SK-N-SH (cell line): ENCODE results near the gene SEC61A1. TPM values are rescaled to one million over a fixed set of nuclear protein-coding genes. Genes with fewer than 3 reads are reported as not detected.

Source experiments
- CTCF ChIA-PET: fragments of 300-600, 350-600 bp; formaldehyde crosslinking; extraction: SDS; loops from one replicate; lab custom pipeline; 2021; lab: Yijun Ruan, JAX
- POLR2A ChIA-PET: fragments of 350-600 bp; sonication (Branson Sonifier 250); formaldehyde crosslinking; extraction: SDS; loops from one replicate; lab custom pipeline; 2020; ENCODE audit warnings: antibody characterized with exemption, inconsistent platforms; lab: Yijun Ruan, JAX
- DNase-seq: peaks from one replicate; pipeline ENCODE4 v3.0.0; 2012
- H2AFZ ChIP-seq: fragments of 200-600 bp; sonication (generic); 2 replicates; pipeline ENCODE4 v1.8.1; 2016; ENCODE audit warnings: antibody characterized with exemption, mild to moderate bottlenecking, low read depth
- H3F3A ChIP-seq: fragments of 200-600 bp; sonication (generic); replicated peaks from 2 replicates; pipeline ENCODE3; 2016; ENCODE audit warnings: antibody characterized with exemption, mild to moderate bottlenecking; ENCODE audit not compliant: insufficient read depth
- H3K27ac ChIP-seq, 2 experiments: fragments of 200-500 bp in 1 of 2; fragments of 200-600 bp in 1 of 2; sonication (Bioruptor generic) in 1 of 2; sonication (generic), shearing (Covaris generic) in 1 of 2; 2 replicates each; pipeline versions ENCODE4 v1.5.1 to v1.6.1; 2014 to 2016; ENCODE audit warnings: low read depth in 2 of 2, inconsistent platforms in 1 of 2, low read length in 1 of 2, mild to moderate bottlenecking in 1 of 2, mixed read lengths in 1 of 2
- H3K27me3 ChIP-seq: fragments of 200-600 bp; sonication (generic), shearing (Covaris generic); 2 replicates; pipeline ENCODE4 v1.6.1; 2016; ENCODE audit warnings: mixed run types; ENCODE audit not compliant: insufficient read depth
- H3K36me3 ChIP-seq, 2 experiments: fragments of 200-500 bp in 1 of 2; fragments of 200-600 bp in 1 of 2; sonication (Bioruptor generic) in 1 of 2; sonication (generic) in 1 of 2; replicated peaks in 1 of 2; 2 replicates each; pipeline versions ENCODE3 to v1.5.1; 2014 to 2016; ENCODE audit warnings: low read length in 1 of 2, mild to moderate bottlenecking in 1 of 2; ENCODE audit not compliant: insufficient read depth in 2 of 2, control insufficient read depth in 1 of 2
- H3K4me1 ChIP-seq, 2 experiments: fragments of 200-500 bp in 1 of 2; fragments of 200-600 bp in 1 of 2; sonication (Bioruptor generic) in 1 of 2; sonication (generic), shearing (Covaris generic) in 1 of 2; 2 replicates each; pipeline versions ENCODE4 v1.5.1 to v1.6.1; 2014 to 2016; ENCODE audit warnings: low read depth in 1 of 2, low read length in 1 of 2, mixed run types in 1 of 2; ENCODE audit not compliant: insufficient read depth in 2 of 2, control insufficient read depth in 1 of 2
- H3K4me2 ChIP-seq: fragments of 200-600 bp; sonication (generic), shearing (Covaris generic); 2 replicates; pipeline ENCODE4 v1.6.1; 2017; ENCODE audit warnings: mixed run types
- H3K4me3 ChIP-seq, 2 experiments: fragments of 200-500 bp in 1 of 2; fragments of 200-600 bp in 1 of 2; sonication (Bioruptor generic) in 1 of 2; sonication (generic), shearing (Covaris generic) in 1 of 2; 2 replicates each; pipeline versions ENCODE4 v1.5.1 to v1.8.1; 2014 to 2016; ENCODE audit warnings: low read depth in 2 of 2, inconsistent platforms in 1 of 2, low read length in 1 of 2, mild to moderate bottlenecking in 1 of 2, mixed read lengths in 1 of 2, moderate library complexity in 1 of 2
- H3K79me2 ChIP-seq: fragments of 200-600 bp; sonication (generic); 2 replicates; pipeline ENCODE4 v1.8.1; 2017; ENCODE audit warnings: mild to moderate bottlenecking; ENCODE audit not compliant: insufficient read depth
- H3K9ac ChIP-seq: fragments of 200-600 bp; sonication (generic); 2 replicates; pipeline ENCODE4 v1.6.1; 2017; ENCODE audit warnings: mixed run types
- H3K9me2 ChIP-seq: fragments of 200-600 bp; sonication (generic); 2 replicates; pipeline ENCODE4 v1.6.1; 2017; ENCODE audit warnings: mixed run types
- H3K9me3 ChIP-seq: fragments of 200-600 bp; sonication (generic); 2 replicates; pipeline ENCODE4 v1.6.1; 2017; ENCODE audit warnings: mixed run types, mild to moderate bottlenecking, moderate library complexity
- H4K20me1 ChIP-seq: fragments of 200-600 bp; sonication (generic); 2 replicates; pipeline ENCODE4 v1.6.1; 2017; ENCODE audit warnings: mild to moderate bottlenecking, mixed run types; ENCODE audit not compliant: insufficient read depth
- CHD2 ChIP-seq: fragments of 150-350 bp; IDR thresholded peaks from 2 replicates; pipeline ENCODE4 v1.6.1; 2018; ENCODE audit warnings: low read length; ENCODE audit not compliant: partially characterized antibody
- ELF1 ChIP-seq: IDR thresholded peaks from 2 replicates; pipeline ENCODE4 v1.4.0; 2012
- EP300 ChIP-seq, 2 experiments: IDR thresholded peaks; 2 replicates each; pipeline versions ENCODE4 v1.4.0 to v1.6.1; 2012; ENCODE audit warnings: borderline replicate concordance in 1 of 2, low read depth in 1 of 2, low read length in 1 of 2
- EZH2phosphoT487 ChIP-seq: fragments of 200-600 bp; sonication (generic); IDR thresholded peaks from 2 replicates; pipeline ENCODE4 v1.6.1; 2017; ENCODE audit warnings: low read depth, mixed run types, mild to moderate bottlenecking, antibody characterized with exemption, moderate library complexity, borderline replicate concordance
- FOSL2 ChIP-seq: IDR thresholded peaks from 2 replicates; pipeline ENCODE4 v1.4.0; 2012; ENCODE audit warnings: low read depth, mild to moderate bottlenecking, moderate library complexity, borderline replicate concordance
- FOXM1 ChIP-seq: IDR thresholded peaks from 2 replicates; pipeline ENCODE4 v1.4.0; 2012; ENCODE audit warnings: low read depth, mild to moderate bottlenecking
- GATA2 ChIP-seq: sonication (generic); formaldehyde crosslinking; IDR thresholded peaks from 2 replicates; pipeline ENCODE4 v1.5.0; 2020; ENCODE audit warnings: mild to moderate bottlenecking, missing genetic modification reagents
- MXI1 ChIP-seq: IDR thresholded peaks from 2 replicates; pipeline ENCODE4 v1.6.1; 2012; ENCODE audit warnings: mild to moderate bottlenecking, low read depth, low read length, improper control_type of control experiment
- NRF1 ChIP-seq: IDR thresholded peaks from 2 replicates; pipeline ENCODE4 v1.6.1; 2012; ENCODE audit warnings: low read depth, mild to moderate bottlenecking, low read length
- PBX3 ChIP-seq: IDR thresholded peaks from 2 replicates; pipeline ENCODE4; 2012
- RCOR1 ChIP-seq: fragments of 150-350 bp; IDR thresholded peaks from 2 replicates; pipeline ENCODE4 v1.6.1; 2017; ENCODE audit warnings: antibody characterized with exemption, low read length
- RFX5 ChIP-seq: IDR thresholded peaks from 2 replicates; pipeline ENCODE4 v1.6.1; 2012; ENCODE audit warnings: mild to moderate bottlenecking, improper control_type of control experiment, low read length
- SIN3A ChIP-seq: IDR thresholded peaks from 2 replicates; pipeline ENCODE4 v1.6.1; 2012; ENCODE audit warnings: low read depth, mild to moderate bottlenecking, low read length, moderate library complexity, borderline replicate concordance
- TAF1 ChIP-seq: IDR thresholded peaks from 2 replicates; pipeline ENCODE4 v1.6.1; 2012; ENCODE audit warnings: low read depth, mild to moderate bottlenecking, low read length, moderate library complexity, borderline replicate concordance
- TEAD4 ChIP-seq: IDR thresholded peaks from 2 replicates; pipeline ENCODE4 v1.4.0; 2012; ENCODE audit warnings: mild to moderate bottlenecking, borderline replicate concordance; ENCODE audit not compliant: insufficient read depth
- USF1 ChIP-seq: IDR thresholded peaks from 2 replicates; pipeline ENCODE4 v1.4.0; 2012; ENCODE audit warnings: low read depth, borderline replicate concordance
- WGBS: methylation state at CpG from one replicate; pipeline ENCODE4 v1.1.6; 2017; ENCODE audit warnings: low lambda C conversion rate; 5-methylcytosine and 5-hydroxymethylcytosine counted together
- polyA plus RNA-seq, 3 experiments: library from polyadenylated mRNA; depleted of rRNA; stranded (reverse); fragments of >200 nt; gene quantifications; 2 replicates each; pipeline ENCODE4 v1.2.3, GENCODE V29; 2012
- TF ChIP-seq, protein P1 (sequence below): IDR thresholded peaks from 2 replicates; pipeline ENCODE4 v1.6.1; 2012; ENCODE audit warnings: mild to moderate bottlenecking, low read depth, low read length, moderate library complexity
- TF ChIP-seq, protein P2 (sequence below): fragments of 150-350 bp; IDR thresholded peaks from 2 replicates; pipeline ENCODE4 v1.6.1; 2017; ENCODE audit warnings: antibody characterized with exemption, low read length, low read depth, borderline replicate concordance

SEC61A1 gene
- polyA plus RNA-seq, 1 of the 3 experiments (the other 2 are of a cell fraction): 153 TPM

- TF ChIP-seq RCOR1: no peak
- no peak for TF ChIP-seq MXI1
- no peak for TF ChIP-seq FOXM1
- TF ChIP-seq TAF1: no peak
Measured at GRCh38 chr3:128021768-128022372, 30.4 kb upstream of the SEC61A1 start (continued).

GRCh38 chr3:128033102-128033501, 19.1 kb upstream of the SEC61A1 start:
- ChIA-PET POLR2A (no interaction called here), CTCF (interaction anchor here (1.5 kb wide), 1 partner anchor 9 kb away, joined by 4 read pairs; no protein-coding TSS in a partner anchor)
- no peak for DNase-seq
- no peaks in the 10 kb centered on the region for H3F3A ChIP-seq
- H3K4me3 ChIP-seq: no peak overlapping the region
- no peak overlapping the region for H3K4me2 ChIP-seq
- H3K27me3 ChIP-seq: no peaks in the 10 kb centered on the region
- H3K4me1 ChIP-seq: no peaks in the 10 kb centered on the region
- no peaks in the 10 kb centered on the region for H3K79me2 ChIP-seq
- TF ChIP-seq FOXM1: no peak
- TF ChIP-seq, all 33 proteins: peak for 0
- Histone ChIP-seq H3K27ac (no peak overlapping the region), H3K9me3 (no peaks in the 10 kb centered on the region), H2AFZ (no peak overlapping the region), H4K20me1 (no peaks in the 10 kb centered on the region), H3K9ac (no peak overlapping the region), H3K9me2 (no peaks in the 10 kb centered on the region), H3K36me3 (no peaks in the 10 kb centered on the region)

DNA sequence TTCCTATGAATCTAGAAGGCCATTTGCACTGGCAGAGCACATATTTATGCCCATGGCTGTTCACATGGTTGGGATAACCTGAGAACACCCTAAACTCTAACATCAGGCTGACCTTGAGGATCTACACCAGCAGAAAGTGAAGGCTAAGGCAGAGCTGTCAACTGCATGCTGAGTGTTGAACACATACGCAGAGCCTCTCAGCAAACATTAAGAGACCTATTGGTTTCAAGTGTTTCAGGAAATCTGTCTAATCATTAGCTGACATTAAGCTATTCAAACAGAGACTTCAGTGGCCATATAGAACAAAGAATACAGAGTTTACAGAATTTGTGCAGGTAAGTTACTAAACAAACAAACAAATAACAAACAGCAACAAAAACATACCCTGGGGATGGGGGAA, 16.1 kb upstream of the SEC61A1 start:
- Histone ChIP-seq H3K4me2 (no peak overlapping the region), H3K9me3 (no peaks in the 10 kb centered on the region), H3K36me3 (no peaks in the 10 kb centered on the region), H3K27me3 (no peaks in the 10 kb centered on the region), H3K4me3 (no peak overlapping the region), H3K4me1 (no peaks in the 10 kb centered on the region), H3K79me2 (no peaks in the 10 kb centered on the region), H2AFZ (no peak overlapping the region), H4K20me1 (no peaks in the 10 kb centered on the region), H3K9me2 (no peaks in the 10 kb centered on the region), H3F3A (peaks cover 3% of the 10 kb centered on the region), H3K27ac (no peak overlapping the region), H3K9ac (no peak overlapping the region)
- no peak for DNase-seq
- CTCF ChIA-PET: interaction anchor here (0.9 kb wide), 1 partner anchor 11 kb away, joined by 4 read pairs; no protein-coding TSS in a partner anchor
- 80% methylated on average over 1 of the region's 1 CpG for WGBS
- POLR2A ChIA-PET: no interaction called here
- no peak for TF ChIP-seq TEAD4
- TF ChIP-seq ELF1: no peak
- TF ChIP-seq FOXM1: no peak
- TF ChIP-seq GATA2 (CRISPR knock-in tag): no peak
- TF ChIP-seq PBX3: no peak
- no peak for TF ChIP-seq RFX5
- no peak for TF ChIP-seq FOSL2
- TF ChIP-seq, protein P1, sequence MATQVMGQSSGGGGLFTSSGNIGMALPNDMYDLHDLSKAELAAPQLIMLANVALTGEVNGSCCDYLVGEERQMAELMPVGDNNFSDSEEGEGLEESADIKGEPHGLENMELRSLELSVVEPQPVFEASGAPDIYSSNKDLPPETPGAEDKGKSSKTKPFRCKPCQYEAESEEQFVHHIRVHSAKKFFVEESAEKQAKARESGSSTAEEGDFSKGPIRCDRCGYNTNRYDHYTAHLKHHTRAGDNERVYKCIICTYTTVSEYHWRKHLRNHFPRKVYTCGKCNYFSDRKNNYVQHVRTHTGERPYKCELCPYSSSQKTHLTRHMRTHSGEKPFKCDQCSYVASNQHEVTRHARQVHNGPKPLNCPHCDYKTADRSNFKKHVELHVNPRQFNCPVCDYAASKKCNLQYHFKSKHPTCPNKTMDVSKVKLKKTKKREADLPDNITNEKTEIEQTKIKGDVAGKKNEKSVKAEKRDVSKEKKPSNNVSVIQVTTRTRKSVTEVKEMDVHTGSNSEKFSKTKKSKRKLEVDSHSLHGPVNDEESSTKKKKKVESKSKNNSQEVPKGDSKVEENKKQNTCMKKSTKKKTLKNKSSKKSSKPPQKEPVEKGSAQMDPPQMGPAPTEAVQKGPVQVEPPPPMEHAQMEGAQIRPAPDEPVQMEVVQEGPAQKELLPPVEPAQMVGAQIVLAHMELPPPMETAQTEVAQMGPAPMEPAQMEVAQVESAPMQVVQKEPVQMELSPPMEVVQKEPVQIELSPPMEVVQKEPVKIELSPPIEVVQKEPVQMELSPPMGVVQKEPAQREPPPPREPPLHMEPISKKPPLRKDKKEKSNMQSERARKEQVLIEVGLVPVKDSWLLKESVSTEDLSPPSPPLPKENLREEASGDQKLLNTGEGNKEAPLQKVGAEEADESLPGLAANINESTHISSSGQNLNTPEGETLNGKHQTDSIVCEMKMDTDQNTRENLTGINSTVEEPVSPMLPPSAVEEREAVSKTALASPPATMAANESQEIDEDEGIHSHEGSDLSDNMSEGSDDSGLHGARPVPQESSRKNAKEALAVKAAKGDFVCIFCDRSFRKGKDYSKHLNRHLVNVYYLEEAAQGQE: no peak
- TF ChIP-seq CHD2: no peak
- TF ChIP-seq, protein P2, sequence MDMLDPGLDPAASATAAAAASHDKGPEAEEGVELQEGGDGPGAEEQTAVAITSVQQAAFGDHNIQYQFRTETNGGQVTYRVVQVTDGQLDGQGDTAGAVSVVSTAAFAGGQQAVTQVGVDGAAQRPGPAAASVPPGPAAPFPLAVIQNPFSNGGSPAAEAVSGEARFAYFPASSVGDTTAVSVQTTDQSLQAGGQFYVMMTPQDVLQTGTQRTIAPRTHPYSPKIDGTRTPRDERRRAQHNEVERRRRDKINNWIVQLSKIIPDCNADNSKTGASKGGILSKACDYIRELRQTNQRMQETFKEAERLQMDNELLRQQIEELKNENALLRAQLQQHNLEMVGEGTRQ: no peak
- TF ChIP-seq NRF1: no peak
- TF ChIP-seq RCOR1: no peak
- TF ChIP-seq SIN3A: no peak
- no peak for TF ChIP-seq EZH2phosphoT487
- TF ChIP-seq USF1: no peak
- no peak for TF ChIP-seq EP300 (IDR thresholded peaks at IDR 0.05; ENCODE audit: borderline replicate concordance in 1 of 2, low read depth in 1 of 2, low read length in 1 of 2)
